Stimulated activated CD4-positive, alpha-beta T cell treated with anti-CD3 and anti-CD28 coated beads, Interleukin-4, amount 100 ng/mL, for 4 hours (primary cell): ENCODE results near the gene ADGRA3.
"Not testable (repeated sequence)": the region's sequence is repeated elsewhere in the genome, so short reads cannot be mapped to it uniquely, and the experiment has no call there.

Experiments
- DNase-seq, 2 experiments: peaks; one replicate each; pipeline ENCODE4 v3.0.0-alpha.2; 2020

Gene ADGRA3

GRCh38 chr4:22480675-22481327, 35.1 kb downstream of the ADGRA3 start:
- no peak for DNase-seq

- no peak for DNase-seq
Observed at GRCh38 chr4:22478426-22478825, 37.4 kb downstream of the ADGRA3 start.

GRCh38 chr4:22477813-22478182, 38.1 kb downstream of the ADGRA3 start:
- DNase-seq: no peak

GRCh38 chr4:22477136-22477812, 38.6 kb downstream of the ADGRA3 start:
- no peak for DNase-seq

GRCh38 chr4:22476011-22476410, 39.9 kb downstream of the ADGRA3 start:
- no peak for DNase-seq

- not testable (repeated sequence) for DNase-seq
Observed at GRCh38 chr4:22475311-22475646, 40.6 kb downstream of the ADGRA3 start.

GRCh38 chr4:22474636-22475310, 41.1 kb downstream of the ADGRA3 start:
- DNase-seq: no peak

- DNase-seq: no peak
Observed at GRCh38 chr4:22473268-22473667, 42.6 kb downstream of the ADGRA3 start.

GRCh38 chr4:22471999-22472461, 43.8 kb downstream of the ADGRA3 start:
- DNase-seq: no peak

- no peak for DNase-seq
Observed at GRCh38 chr4:22471419-22471818, 44.4 kb downstream of the ADGRA3 start.

- DNase-seq: no peak
Observed at GRCh38 chr4:22466581-22466980, 49.3 kb downstream of the ADGRA3 start.

GRCh38 chr4:22465996-22466395, 49.9 kb downstream of the ADGRA3 start:
- DNase-seq: no peak

- no peak for DNase-seq
Observed at GRCh38 chr4:22465349-22465748, 50.5 kb downstream of the ADGRA3 start.

- peak; percentile 29 to 31 for DNase-seq
Observed at GRCh38 chr4:22463179-22463578, 52.7 kb downstream of the ADGRA3 start.

GRCh38 chr4:22462688-22463087, 53.2 kb downstream of the ADGRA3 start:
- no peak for DNase-seq

- no peak for DNase-seq
Observed at GRCh38 chr4:22460266-22460665, 55.6 kb downstream of the ADGRA3 start.

GRCh38 chr4:22458098-22458497, 57.8 kb downstream of the ADGRA3 start:
- no peak for DNase-seq

- DNase-seq: no peak
Observed at GRCh38 chr4:22457348-22457747, 58.5 kb downstream of the ADGRA3 start.

- DNase-seq: no peak
Observed at GRCh38 chr4:22456291-22456690, 59.6 kb downstream of the ADGRA3 start.

GRCh38 chr4:22454955-22455354, 60.9 kb downstream of the ADGRA3 start:
- no peak for DNase-seq

- no peak for DNase-seq
Observed at GRCh38 chr4:22454216-22454838, 61.5 kb downstream of the ADGRA3 start.

GRCh38 chr4:22444813-22445212, 71.1 kb downstream of the ADGRA3 start:
- no peak for DNase-seq

GRCh38 chr4:22442956-22443355, 72.9 kb downstream of the ADGRA3 start:
- no peak for DNase-seq

- no peak for DNase-seq
Observed at GRCh38 chr4:22440999-22441398, 74.9 kb downstream of the ADGRA3 start.
